Thymus (tissue), 11 donors: Measurements from ENCODE around the gene LCE2A. TPM values are rescaled to one million over a fixed set of nuclear protein-coding genes. Genes with fewer than 3 reads are reported as not detected.

ENCODE experiments used
- DNase-seq, 9 donors: peaks; one replicate each; pipeline ENCODE4 v3.0.0-alpha.2; 2013; ENCODE audit warnings: low spot score in 9 of 9, low read depth in 6 of 9, missing footprints in 1 of 9
- H3K27ac ChIP-seq, 2 donors: one replicate each; pipeline ENCODE4 v1.5.1; 2013; ENCODE audit warnings: control low read depth in 1 of 2, low read depth in 1 of 2, low read length in 1 of 2, mild to moderate bottlenecking in 1 of 2, moderate library complexity in 1 of 2
- H3K27me3 ChIP-seq, 2 donors: one replicate each; pipeline ENCODE4 v1.5.1; 2013; ENCODE audit warnings: low read length in 1 of 2; ENCODE audit not compliant: control insufficient read depth in 2 of 2, insufficient read depth in 1 of 2
- H3K36me3 ChIP-seq, 2 donors: one replicate each; pipeline ENCODE4 v1.5.1; 2013; ENCODE audit warnings: low read length in 1 of 2, mild to moderate bottlenecking in 1 of 2, moderate library complexity in 1 of 2; ENCODE audit not compliant: control insufficient read depth in 2 of 2, insufficient read depth in 2 of 2
- H3K4me1 ChIP-seq, 2 donors: one replicate each; pipeline ENCODE4 v1.5.1; 2013; ENCODE audit warnings: low read length in 2 of 2; ENCODE audit not compliant: control insufficient read depth in 2 of 2, insufficient read depth in 2 of 2
- H3K4me3 ChIP-seq, 2 donors: one replicate each; pipeline ENCODE4 v1.5.1; 2013; ENCODE audit warnings: low read length in 2 of 2, control low read depth in 1 of 2, mild to moderate bottlenecking in 1 of 2
- H3K9me3 ChIP-seq, 2 donors: one replicate each; pipeline ENCODE4 v1.5.1; 2013; ENCODE audit warnings: low read length in 1 of 2, mild to moderate bottlenecking in 1 of 2; ENCODE audit not compliant: control insufficient read depth in 2 of 2, insufficient read depth in 1 of 2
- WGBS: extraction: QIAGEN DNeasy Blood & Tissue Kit; methylation state at CpG from one replicate; pipeline ENCODE4 v1.1.7; 2013; 5-methylcytosine and 5-hydroxymethylcytosine counted together
- polyA plus RNA-seq: library from polyadenylated mRNA; stranded (reverse); fragments of 200-250 nt; gene quantifications from one replicate; pipeline ENCODE4 v1.2.3, GENCODE V29; 2013
- total RNA-seq: library from RNA; stranded (reverse); fragments of 120-200 nt; gene quantifications from one replicate; pipeline ENCODE4 v1.2.4, GENCODE V29; 2013
- donor health status: healthy.

The LCE2A gene
- total and polyA plus RNA-seq, 2 donors = 1.3 TPM; not detected in 1

GRCh38 chr1:152735648-152736047, 37.5 kb downstream of the LCE2A start:
- no peaks in the 10 kb centered on the region for H3K27me3 ChIP-seq
- no peak overlapping the region for H3K4me3 ChIP-seq
- no peak overlapping the region for H3K27ac ChIP-seq
- DNase-seq = no peak
- no peaks in the 10 kb centered on the region for H3K9me3 ChIP-seq
- 18% methylated on average over 1 of the region's 1 CpG for whole genome bisulfite sequencing
- no peaks in the 10 kb centered on the region for H3K4me1 ChIP-seq
- no peaks in the 10 kb centered on the region for H3K36me3 ChIP-seq

DNA sequence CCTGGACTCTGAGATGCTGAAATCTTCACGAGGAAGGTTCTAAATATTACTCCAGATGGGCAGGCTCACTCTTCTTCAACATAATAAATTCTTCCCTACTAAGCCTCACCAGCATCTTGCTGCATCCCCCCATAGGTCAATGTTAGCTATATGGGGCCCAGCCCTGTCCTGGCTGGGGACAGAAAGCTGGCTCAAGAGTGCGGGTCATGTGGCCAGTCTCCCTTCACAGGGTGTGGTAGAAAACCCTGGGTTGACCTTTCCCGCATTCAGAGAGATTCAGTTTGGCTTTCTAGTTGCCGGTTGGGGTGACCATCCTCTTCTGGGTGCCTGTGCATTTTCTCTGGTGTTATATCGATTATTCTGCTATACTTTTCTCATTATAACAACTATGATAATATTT, 39.9 kb downstream of the LCE2A start:
- Histone ChIP-seq H3K4me1 (no peaks in the 10 kb centered on the region), H3K36me3 (no peaks in the 10 kb centered on the region), H3K27ac (no peak overlapping the region), H3K9me3 (no peaks in the 10 kb centered on the region), H3K27me3 (no peaks in the 10 kb centered on the region), H3K4me3 (no peak overlapping the region)
- WGBS = 87% methylated on average over 5 of the region's 5 CpGs
- DNase-seq = no peak

DNA sequence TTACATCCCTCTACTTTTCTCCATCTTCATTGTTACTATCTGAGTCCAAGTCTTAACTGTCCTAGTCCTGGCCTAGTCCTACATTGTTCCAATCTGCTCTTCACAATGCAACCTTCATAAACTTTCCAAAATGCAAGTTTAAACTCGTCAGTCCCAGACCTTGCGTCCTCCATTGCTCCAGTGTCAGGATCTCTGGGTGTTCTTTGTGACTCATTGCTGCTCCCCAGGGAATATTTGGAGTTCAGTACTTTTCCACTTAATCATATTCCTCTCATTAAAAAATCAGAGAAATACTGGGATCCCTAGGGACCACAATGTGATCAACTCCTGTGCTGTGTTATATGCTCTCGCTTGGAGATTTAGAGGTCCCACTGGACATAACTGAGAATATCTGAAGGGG, 41.7 kb downstream of the LCE2A start:
- H3K4me1 ChIP-seq = no peaks in the 10 kb centered on the region
- 87% methylated on average over 3 of the region's 3 CpGs for WGBS
- no peaks in the 10 kb centered on the region for H3K9me3 ChIP-seq
- no peaks in the 10 kb centered on the region for H3K36me3 ChIP-seq
- DNase-seq = no peak
- H3K27me3 ChIP-seq = no peaks in the 10 kb centered on the region
- H3K27ac ChIP-seq = no peak overlapping the region
- no peak overlapping the region for H3K4me3 ChIP-seq

DNA sequence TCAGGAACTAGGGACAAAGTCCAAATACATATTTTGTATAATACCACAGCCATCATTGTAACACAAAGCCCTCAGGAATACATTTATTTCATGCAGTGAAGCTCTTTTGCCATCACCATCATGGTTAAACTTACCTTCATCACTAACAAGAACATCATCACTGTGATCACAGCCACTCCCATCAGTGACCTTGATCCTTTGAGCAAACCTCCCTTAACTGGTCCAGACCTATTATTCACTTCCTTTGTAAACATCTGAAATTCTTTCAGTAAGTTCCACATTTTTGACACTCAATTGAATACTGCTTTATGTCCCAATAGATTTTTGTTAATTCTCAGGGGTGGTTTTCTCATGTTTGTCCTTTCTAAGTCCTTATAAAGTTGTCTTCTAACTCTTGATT, 43.5 kb downstream of the LCE2A start:
- Histone ChIP-seq H3K9me3 (no peaks in the 10 kb centered on the region), H3K27me3 (peaks cover 0 to 2% of the 10 kb centered on the region in 2 donors), H3K27ac (no peak overlapping the region), H3K4me1 (no peaks in the 10 kb centered on the region), H3K4me3 (no peak overlapping the region), H3K36me3 (no peaks in the 10 kb centered on the region)
- no peak for DNase-seq

GRCh38 chr1:152743371-152744145, 45.4 kb downstream of the LCE2A start:
- Histone ChIP-seq H3K4me1 (no peaks in the 10 kb centered on the region), H3K4me3 (no peak overlapping the region), H3K36me3 (no peaks in the 10 kb centered on the region), H3K27me3 (peaks cover 0 to 2% of the 10 kb centered on the region in 2 donors), H3K9me3 (no peaks in the 10 kb centered on the region), H3K27ac (no peak overlapping the region)
- no peak for DNase-seq
- WGBS = 76% methylated on average over 2 of the region's 2 CpGs

DNA sequence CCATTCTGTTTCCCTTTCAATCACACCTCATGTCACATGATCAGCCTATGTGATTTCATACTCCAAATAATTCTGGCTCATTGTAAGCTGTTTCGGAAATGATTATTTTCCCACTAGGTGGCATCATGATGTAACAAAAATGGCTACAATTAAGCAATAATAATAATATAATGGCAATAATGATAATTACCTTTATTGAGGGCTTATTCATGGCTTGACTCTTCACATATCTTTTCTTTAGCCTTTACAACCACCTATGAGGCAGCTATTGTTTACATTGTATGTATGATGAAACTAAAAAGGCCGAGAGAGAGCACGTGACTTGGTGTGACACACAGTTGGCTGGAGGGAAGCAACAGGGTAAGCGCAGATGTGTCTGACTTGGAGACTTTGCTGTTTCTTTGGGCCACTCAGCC, 47.2 kb downstream of the LCE2A start:
- WGBS = 85% methylated on average over 4 of the region's 4 CpGs
- Histone ChIP-seq H3K9me3 (no peaks in the 10 kb centered on the region), H3K4me3 (no peak overlapping the region), H3K27me3 (peaks cover 0 to 2% of the 10 kb centered on the region in 2 donors), H3K36me3 (no peaks in the 10 kb centered on the region), H3K27ac (no peak overlapping the region), H3K4me1 (no peaks in the 10 kb centered on the region)
- DNase-seq = no peak

DNA sequence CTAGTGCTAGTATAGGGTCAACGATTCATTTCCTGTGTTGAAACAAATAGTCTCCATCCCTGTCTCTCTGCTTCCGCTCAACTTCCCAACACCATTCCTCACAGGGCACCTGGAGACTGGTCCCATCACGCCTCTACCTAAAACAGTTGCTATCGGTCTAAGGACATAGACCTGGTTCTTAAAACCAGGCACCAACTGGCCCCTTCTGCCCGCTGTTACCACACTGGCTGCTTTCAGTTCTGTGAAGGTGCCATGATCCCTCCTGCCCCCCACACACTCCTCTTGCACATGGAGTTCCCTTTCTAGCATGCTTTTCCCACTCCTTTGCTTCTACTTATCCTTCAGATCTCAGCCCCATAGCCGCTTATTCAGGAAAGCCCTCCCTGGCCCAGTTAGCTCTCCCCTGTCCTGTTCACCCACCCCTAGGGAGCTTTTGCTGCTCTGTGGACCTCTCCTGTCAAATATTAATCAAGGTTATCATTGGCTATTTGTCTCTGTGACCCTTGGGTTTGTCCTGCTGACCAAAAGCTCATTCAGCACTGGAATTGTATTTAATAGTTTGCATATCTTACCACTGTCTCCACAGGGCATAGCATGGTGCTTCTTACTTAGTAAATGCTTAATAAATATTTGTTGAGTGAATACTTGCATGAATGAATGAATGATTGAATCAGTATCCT, 47.8 kb downstream of the LCE2A start:
- Histone ChIP-seq H3K4me3 (no peak overlapping the region), H3K9me3 (no peaks in the 10 kb centered on the region), H3K27ac (no peak overlapping the region), H3K36me3 (no peaks in the 10 kb centered on the region), H3K4me1 (no peaks in the 10 kb centered on the region), H3K27me3 (peaks cover 0 to 2% of the 10 kb centered on the region in 2 donors)
- 88% methylated on average over 6 of the region's 6 CpGs for WGBS
- DNase-seq = no peak

GRCh38 chr1:152747831-152748230, 49.7 kb downstream of the LCE2A start:
- DNase-seq = no peak
- H3K27me3 ChIP-seq = peaks cover 0 to 2% of the 10 kb centered on the region in 2 donors

More at GRCh38 chr1:152747831-152748230, 49.7 kb downstream of the LCE2A start:
- 14% methylated on average over 1 of the region's 1 CpG for WGBS
- no peaks in the 10 kb centered on the region for H3K9me3 ChIP-seq
- H3K36me3 ChIP-seq = no peaks in the 10 kb centered on the region
- H3K27ac ChIP-seq = no peak overlapping the region
- no peak overlapping the region for H3K4me3 ChIP-seq
- H3K4me1 ChIP-seq = no peaks in the 10 kb centered on the region
